Thyroid gland (tissue), 4 donors: Measurements from ENCODE around the gene IFRD1.

Experiments
- CTCF ChIP-seq, 6 experiments: fragments of 200-600 bp in 3 of 6; fragments of 450-650 bp in 3 of 6; sonication (generic) in 3 of 6; IDR thresholded peaks; one replicate each; pipeline ENCODE4 v1.5.1; 2016 to 2019; ENCODE audit warnings: antibody characterized with exemption in 6 of 6, mild to moderate bottlenecking in 2 of 6, inconsistent platforms in 1 of 6, moderate library complexity in 1 of 6
- POLR2A ChIP-seq, 2 donors: fragments of 450-650 bp; IDR thresholded peaks; one replicate each; pipeline ENCODE4 v1.6.1; 2017; ENCODE audit warnings: antibody characterized with exemption in 2 of 2, mild to moderate bottlenecking in 2 of 2, moderate library complexity in 1 of 2

- no peak for TF ChIP-seq CTCF (IDR thresholded peaks at IDR 0.05)
- peak in 1 of 2 donors; percentile 28 for TF ChIP-seq POLR2A (IDR thresholded peaks at IDR 0.05)
Measured at GRCh38 chr7:112452102-112452888, 2.0 kb downstream of the IFRD1 start.
